D341Med (cell line): ENCODE measurements around the gene KLF8.

Experiments used
- DNase-seq: peaks from one replicate; pipeline ENCODE4 v3.0.0; 2012; ENCODE audit warnings: low spot score

KLF8 gene

GRCh38 chrX:56310581-56310980, 78.4 kb downstream of the KLF8 start:
- no peak for DNase-seq

- DNase-seq: no peak
These were observed 81.2 kb downstream of the KLF8 start for GRCh38 chrX:56313308-56313707.

- DNase-seq: no peak
These were observed 82.2 kb downstream of the KLF8 start for GRCh38 chrX:56314334-56314733.

GRCh38 chrX:56318076-56318475, 85.9 kb downstream of the KLF8 start:
- DNase-seq: no peak

- no peak for DNase-seq
These were observed 87.0 kb downstream of the KLF8 start for GRCh38 chrX:56319165-56319564.
